ENCODE data around the gene THSD4. TPM values are rescaled to one million over a fixed set of nuclear protein-coding genes. Genes with fewer than 3 reads are reported as not detected.

Gene THSD4
- total RNA-seq, 2 donors from 2014 or later, result 71.2 to 150 TPM

- no peak overlapping the region for H3K27ac ChIP-seq
- no peaks in the 10 kb centered on the region for H3K36me3 ChIP-seq
- H3K4me1 ChIP-seq (ENCODE audit: control insufficient read depth in 1 of 2, low read depth in 2 of 2), result peaks cover 11 to 36% of the 10 kb centered on the region in 2 donors
- no peak for DNase-seq (ENCODE audit: low spot score)
- H3K4me3 ChIP-seq, result no peak overlapping the region
- TF ChIP-seq CTCF (IDR thresholded peaks at IDR 0.05), result no peak
- ATAC-seq (ENCODE audit: insufficient number of reproducible peaks, low FRiP score, low read depth), result no peak
- no peaks in the 10 kb centered on the region for H3K9me3 ChIP-seq
- no peaks in the 10 kb centered on the region for H3K27me3 ChIP-seq (replicated peaks; ENCODE audit: insufficient read depth)
Observed at GRCh38 chr15:71607383-71607782, 492.1 kb downstream of the THSD4 start.

GRCh38 chr15:71610728-71611552, 495.7 kb downstream of the THSD4 start:
- Histone ChIP-seq H3K27ac (no peak overlapping the region), H3K4me1 (ENCODE audit: control insufficient read depth in 1 of 2, low read depth in 2 of 2) (peaks cover 11 to 36% of the 10 kb centered on the region in 2 donors)
- no peak for ATAC-seq (ENCODE audit: insufficient number of reproducible peaks, low FRiP score, low read depth)

DNA sequence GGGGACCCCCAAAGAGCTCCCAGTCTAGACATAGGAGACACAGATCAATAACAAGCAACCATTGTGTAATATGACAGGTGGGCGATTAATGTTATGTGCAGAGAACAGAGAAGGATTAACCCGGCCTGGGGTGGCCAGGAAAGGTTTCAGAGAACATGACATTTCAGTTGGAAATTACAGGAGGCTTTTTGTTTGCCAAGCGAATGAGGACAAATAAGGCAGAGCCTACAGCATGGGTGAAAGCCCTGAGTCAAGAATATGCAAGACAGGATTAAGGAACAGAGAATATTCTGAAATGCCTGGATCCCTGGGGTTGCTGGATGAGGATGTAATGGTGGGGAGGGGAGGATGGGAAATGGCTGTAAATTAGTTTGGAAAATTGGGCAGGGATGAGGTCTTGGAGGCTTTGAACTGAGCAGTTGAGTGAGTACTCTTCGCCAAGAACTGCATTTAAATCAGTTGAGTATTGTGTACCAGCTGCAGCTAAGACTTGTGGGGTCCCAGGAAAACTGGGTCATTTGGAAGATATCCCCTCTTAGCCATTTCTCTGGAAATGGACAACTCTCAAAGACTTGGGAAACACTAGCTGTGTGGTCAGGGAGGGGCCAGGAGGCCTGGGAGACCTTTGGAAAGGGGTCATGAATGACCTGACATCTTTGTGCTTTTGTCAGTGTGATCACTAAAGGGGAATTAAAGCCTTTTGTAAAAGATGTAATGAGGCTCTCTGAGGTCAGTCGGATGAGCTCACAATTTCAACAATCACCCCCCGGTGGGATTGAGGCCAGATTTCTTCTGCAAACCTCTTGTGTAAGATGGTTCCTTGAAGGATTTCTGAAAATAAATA, 496.5 kb downstream of the THSD4 start:
- no peak overlapping the region for H3K4me3 ChIP-seq
- no peaks in the 10 kb centered on the region for H3K36me3 ChIP-seq
- no peak for TF ChIP-seq CTCF (IDR thresholded peaks at IDR 0.05)
- DNase-seq (ENCODE audit: low spot score), result no peak
- no peak overlapping the region for H3K27ac ChIP-seq
- no peaks in the 10 kb centered on the region for H3K9me3 ChIP-seq
- H3K4me1 ChIP-seq (ENCODE audit: control insufficient read depth in 1 of 2, low read depth in 2 of 2), result peaks cover 11 to 36% of the 10 kb centered on the region in 2 donors
- no peak for ATAC-seq (ENCODE audit: insufficient number of reproducible peaks, low FRiP score, low read depth)
- no peaks in the 10 kb centered on the region for H3K27me3 ChIP-seq (replicated peaks; ENCODE audit: insufficient read depth)

More at GRCh38 chr15:71610728-71611552, 495.7 kb downstream of the THSD4 start:
- Histone ChIP-seq H3K4me3 (no peak overlapping the region), H3K36me3 (no peaks in the 10 kb centered on the region), H3K27me3 (replicated peaks; ENCODE audit: insufficient read depth) (no peaks in the 10 kb centered on the region), H3K9me3 (no peaks in the 10 kb centered on the region)
- no peak for TF ChIP-seq CTCF (IDR thresholded peaks at IDR 0.05)
- DNase-seq (ENCODE audit: low spot score), result no peak

DNA sequence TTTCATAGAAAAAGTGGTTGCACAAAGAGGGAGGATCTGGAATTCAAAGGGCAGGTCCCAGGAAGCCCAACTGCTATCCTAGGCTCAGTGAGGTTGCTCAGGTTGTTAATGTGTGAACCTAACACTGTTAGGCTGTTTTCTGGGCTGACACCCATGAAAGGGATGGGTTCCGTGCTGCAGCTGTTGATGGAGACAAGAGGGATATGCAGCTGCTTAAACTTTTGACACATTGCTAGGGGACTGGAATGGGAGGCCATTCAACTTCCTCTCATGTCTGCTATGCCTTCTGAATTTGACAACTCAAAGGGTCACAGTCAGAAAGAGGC, 497.1 kb downstream of the THSD4 start:
- Histone ChIP-seq H3K27me3 (replicated peaks; ENCODE audit: insufficient read depth) (no peaks in the 10 kb centered on the region), H3K4me1 (ENCODE audit: control insufficient read depth in 1 of 2, low read depth in 2 of 2) (peaks cover 11 to 36% of the 10 kb centered on the region in 2 donors), H3K36me3 (no peaks in the 10 kb centered on the region), H3K4me3 (no peak overlapping the region), H3K27ac (no peak overlapping the region), H3K9me3 (no peaks in the 10 kb centered on the region)
- ATAC-seq (ENCODE audit: insufficient number of reproducible peaks, low FRiP score, low read depth) (no peak), DNase-seq (ENCODE audit: low spot score) (no peak)
- no peak for TF ChIP-seq CTCF (IDR thresholded peaks at IDR 0.05)

- ATAC-seq (ENCODE audit: insufficient number of reproducible peaks, low FRiP score, low read depth), result no peak
Observed at GRCh38 chr15:71612869-71613268, 497.6 kb downstream of the THSD4 start.

More at GRCh38 chr15:71612869-71613268, 497.6 kb downstream of the THSD4 start:
- TF ChIP-seq CTCF (IDR thresholded peaks at IDR 0.05), result no peak
- H3K27ac ChIP-seq, result no peak overlapping the region
- no peaks in the 10 kb centered on the region for H3K27me3 ChIP-seq (replicated peaks; ENCODE audit: insufficient read depth)
- DNase-seq (ENCODE audit: low spot score), result no peak
- no peak overlapping the region for H3K4me3 ChIP-seq
- peaks cover 11 to 36% of the 10 kb centered on the region in 2 donors for H3K4me1 ChIP-seq (ENCODE audit: control insufficient read depth in 1 of 2, low read depth in 2 of 2)
- no peaks in the 10 kb centered on the region for H3K36me3 ChIP-seq
- H3K9me3 ChIP-seq, result no peaks in the 10 kb centered on the region

Data from thoracic aorta (tissue), 2 donors.